Cerebellar cortex (tissue), 1 donor: ENCODE data around the gene AGPS.

Experiments used
- DNase-seq: peaks from one replicate; pipeline ENCODE4 v3.0.0-alpha.2; 2015; ENCODE audit warnings: low spot score

The AGPS gene

DNA sequence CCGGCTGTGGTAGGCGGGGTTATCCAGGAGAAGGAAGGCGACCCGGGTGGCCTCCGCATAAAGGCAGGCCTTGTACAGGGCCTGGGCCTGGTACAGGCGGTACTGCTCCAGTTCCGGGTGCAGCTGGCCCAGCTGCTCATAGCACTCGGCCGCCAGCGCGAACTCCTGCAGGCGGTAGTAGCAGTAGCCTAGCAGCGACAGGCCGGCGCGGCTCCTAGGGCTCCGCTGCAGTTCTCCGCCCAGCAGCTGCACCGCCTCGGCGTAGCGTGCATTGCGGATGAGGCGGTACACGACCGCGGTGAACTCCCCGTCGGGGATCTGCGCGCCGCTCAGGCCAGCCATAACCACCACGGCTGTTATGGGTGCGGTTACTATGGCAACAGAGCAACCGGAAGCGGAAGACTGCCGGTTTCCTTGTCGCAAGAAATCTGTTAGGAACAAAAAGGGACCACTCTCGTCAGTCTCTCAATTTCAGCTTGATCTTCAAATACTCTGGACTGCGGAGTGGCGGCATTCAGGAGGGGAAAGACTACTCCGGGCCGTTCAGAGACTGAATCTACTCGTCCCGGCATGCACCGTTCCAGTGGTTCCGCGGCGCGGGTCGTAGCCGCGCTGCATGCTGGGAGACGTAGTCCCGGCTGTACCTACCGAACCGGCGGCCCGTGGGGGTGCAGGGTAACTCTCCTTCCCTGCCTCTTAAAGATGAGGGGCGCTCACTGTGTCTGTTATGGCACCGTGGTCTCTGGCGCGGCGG, 160.0 kb downstream of the AGPS start:
- peak; percentile 87 for DNase-seq

DNA sequence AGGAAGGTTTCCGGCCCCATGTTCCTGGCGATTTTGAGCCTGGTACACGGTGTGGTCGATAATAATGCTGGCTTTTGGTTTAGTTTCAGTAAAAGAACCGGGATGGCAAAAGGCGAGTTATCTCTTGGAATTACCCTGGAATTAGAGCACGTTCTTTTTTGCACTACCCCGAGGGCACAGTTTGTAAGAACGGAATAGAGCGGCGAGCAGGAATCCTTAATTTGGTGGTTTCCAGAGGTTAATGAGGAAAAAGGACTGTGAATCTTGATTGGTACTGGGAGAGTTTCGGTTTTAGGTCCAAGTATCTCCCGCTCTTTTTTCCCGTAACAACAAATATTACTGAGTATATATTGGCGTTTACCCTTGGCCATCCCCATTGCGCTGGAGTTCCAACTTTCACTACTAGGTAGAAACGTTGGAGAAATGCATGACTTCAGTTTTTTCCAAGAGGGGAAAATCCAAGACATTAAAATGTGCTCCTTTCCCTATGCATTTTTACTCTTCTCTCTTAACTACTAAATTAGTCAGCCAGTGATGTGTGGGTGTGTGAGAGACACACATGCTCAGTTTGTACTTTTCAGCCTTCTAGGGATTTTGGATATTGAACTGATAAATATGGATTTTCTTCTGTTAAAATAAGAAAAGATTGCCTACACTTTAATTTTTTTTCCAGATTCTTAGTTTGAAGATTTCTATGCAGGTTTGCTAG, 160.8 kb downstream of the AGPS start:
- no peak for DNase-seq

DNA sequence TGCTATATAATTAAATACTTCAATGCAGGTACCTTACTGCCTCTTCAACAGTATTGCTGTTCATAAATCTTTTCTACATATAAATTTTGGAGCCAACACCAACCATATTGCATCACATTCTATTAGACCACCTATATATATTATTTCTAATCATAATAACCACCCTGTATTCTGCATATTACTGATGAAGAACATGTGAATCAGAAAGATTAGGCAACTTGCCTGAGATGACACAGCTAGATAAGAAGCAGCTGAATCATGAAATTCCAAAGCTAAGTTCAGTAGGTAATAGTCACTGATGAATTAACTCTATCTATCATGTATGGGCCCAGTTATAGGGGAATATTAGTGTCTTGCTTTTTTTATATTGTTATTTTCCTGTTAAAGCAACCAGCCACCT, 161.8 kb downstream of the AGPS start:
- no peak for DNase-seq

DNA sequence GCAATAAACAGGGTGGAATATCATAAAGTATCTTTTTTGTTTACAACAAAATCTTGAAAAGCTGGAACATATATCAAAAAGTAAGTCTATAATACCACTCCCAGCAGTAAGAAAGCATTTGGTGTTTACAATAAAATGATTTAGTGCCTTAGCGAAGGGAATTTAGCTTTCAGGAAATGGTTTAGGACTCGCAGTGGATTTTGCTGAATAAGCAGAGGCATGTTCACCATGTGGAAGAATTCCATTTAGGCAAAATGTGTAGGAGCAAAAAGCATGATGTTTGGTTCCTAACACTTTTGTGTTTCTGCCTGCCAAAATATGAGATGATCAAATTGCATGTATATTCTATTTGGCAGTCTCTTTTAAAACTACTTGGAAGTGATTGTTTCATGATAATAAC, 163.6 kb downstream of the AGPS start:
- no peak for DNase-seq

DNA sequence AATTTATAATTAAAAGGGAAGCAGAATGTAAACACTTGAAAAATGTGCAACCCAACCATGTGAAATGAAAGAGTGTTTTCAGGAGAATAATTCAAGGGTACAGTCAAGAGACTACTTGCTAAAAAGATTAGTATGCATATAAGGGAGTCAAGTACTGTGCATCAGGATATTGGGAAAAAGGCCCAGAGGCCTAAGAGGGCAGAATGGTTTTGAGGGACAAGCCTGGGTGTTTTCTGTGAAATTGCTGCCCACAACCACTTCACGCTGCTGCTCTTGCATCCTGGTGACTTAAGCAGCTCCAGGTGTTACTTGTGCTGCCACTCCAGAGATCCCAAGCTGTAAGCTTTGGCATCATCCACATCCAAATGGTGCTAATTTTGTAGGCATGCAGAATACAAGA, 165.2 kb downstream of the AGPS start:
- DNase-seq: no peak

DNA sequence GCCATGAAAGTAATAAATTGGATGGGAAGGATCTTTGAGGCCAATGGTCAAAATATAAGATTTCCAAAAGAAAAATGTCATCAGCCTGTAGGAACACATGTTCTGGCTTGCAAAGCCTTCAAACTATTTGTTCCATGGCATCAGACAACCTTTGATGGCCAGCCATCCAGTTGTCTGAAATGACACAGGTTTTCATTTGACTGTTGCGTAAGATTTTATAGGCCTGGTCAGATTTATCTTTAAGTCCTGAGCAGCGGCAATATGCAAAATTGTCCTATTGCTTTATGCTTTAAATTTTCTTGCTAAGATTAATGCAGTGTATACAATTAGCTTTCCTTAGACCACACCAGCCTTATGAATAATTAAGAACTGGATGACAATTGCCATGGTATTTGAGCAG, 167.1 kb downstream of the AGPS start:
- DNase-seq: no peak

DNA sequence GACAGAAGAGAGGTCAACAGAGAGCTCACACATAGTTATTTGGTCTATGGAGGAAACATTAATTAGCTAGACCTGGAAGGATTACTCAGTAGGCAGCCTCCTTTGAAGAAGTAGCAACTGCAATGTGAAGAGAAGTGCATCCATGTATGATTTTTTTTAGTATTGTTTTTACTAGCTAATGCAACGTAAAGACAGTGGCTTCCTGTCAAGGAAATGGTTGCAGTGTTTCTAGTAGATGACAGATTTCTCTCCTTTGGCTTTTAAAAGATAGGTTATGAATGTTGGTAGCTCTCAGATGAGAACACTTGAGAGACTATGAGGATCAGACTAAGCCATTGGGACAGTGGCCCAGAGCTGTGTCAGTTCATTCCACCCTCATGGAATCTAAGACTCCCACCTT, 175.8 kb downstream of the AGPS start:
- DNase-seq: no peak

DNA sequence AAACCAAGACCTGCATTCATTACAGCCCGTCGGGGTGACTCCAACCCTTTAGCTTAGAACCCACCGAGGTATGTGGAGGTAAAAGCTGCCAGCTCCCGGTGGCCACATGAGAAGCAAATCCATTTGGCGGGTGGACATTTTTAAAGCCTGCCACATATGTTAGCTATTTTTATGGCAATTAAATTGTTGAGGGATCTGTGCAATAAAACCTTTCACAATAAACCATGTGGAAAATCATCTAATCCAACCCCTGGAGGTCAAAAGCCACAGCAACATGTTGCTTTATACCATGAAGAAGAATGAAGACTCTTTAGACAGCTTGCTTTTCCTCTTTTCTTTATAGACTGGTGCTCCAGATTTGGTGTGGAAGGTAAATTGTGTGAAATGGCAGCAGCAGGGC, 176.3 kb downstream of the AGPS start:
- no peak for DNase-seq

DNA sequence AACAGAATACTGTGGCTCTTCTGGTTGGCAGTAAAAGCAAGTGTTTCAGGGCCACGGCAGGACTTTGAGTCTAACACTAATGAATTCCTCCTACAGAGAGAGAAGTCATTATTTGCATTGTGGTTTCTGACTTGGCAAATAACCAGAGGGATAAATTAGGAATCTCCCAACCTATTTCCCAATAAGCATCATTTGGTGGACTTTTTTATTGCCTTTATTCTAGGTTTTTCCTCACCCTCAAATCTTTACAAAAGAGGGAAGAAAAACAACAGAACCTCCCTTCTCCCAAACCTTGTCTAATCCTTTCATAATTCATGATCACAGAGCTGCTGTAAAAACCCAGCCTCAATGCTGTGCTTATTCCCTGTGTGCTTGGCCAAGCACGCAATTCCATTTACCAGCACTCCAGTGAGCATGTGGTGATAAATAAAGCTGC, 179.7 kb downstream of the AGPS start:
- DNase-seq: peak; percentile 53

DNA sequence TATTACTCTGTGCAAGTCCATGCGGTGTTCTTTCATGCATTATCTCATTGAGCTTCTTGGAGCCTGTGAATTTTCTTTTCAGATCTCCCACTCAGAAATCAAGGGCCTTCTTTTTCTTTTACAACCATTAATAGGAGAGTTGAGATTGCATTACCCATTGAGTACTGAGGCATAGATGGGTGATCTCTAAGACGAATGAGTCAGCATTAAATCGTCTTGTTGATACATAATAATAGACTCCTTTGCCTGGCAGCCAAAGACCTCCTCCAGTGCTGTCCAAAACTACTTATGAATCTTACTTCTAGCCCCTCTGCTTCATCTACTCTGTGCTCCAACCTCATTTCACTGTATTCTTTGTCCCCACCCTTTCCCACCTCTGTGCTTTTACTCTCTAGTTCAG, 180.5 kb downstream of the AGPS start:
- no peak for DNase-seq

DNA sequence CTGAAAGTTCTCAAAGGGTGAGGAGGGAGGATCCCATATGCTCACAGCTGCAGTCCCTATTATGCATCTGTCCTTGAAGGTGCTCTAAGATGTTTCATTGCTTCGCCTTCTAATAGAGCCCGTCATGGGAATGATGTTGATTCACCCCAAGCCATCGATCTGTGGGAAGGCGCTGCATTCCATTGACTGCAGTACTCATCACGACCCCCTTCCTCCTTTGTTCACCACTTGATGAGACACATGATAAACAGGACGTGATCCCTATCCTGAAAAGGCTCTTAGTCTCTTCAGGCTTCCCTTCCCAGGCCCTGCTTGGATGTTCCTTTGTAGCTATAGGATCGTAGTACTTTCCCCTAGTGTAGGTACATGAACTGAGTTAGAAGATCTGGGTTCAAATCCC, 181.8 kb downstream of the AGPS start:
- no peak for DNase-seq

DNA sequence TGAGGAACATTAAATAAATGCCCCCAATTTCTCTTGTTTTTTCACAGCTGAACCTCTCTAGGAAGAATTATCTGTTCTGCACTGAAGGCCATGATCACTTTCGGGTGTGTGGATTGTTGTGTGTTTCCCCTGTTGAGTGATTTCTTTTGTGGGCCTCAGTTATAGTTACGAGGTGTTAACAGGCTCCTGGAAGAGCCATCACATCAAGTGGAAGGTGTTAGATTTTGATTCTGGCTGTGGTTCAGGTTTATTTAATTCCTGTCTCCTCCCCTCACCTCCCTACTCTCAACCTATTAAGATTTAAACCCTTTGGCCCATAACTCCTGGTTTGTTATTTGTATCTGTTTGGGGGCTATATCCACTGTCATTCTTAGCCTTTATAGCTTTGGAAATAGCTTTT, 182.8 kb downstream of the AGPS start:
- DNase-seq: no peak

DNA sequence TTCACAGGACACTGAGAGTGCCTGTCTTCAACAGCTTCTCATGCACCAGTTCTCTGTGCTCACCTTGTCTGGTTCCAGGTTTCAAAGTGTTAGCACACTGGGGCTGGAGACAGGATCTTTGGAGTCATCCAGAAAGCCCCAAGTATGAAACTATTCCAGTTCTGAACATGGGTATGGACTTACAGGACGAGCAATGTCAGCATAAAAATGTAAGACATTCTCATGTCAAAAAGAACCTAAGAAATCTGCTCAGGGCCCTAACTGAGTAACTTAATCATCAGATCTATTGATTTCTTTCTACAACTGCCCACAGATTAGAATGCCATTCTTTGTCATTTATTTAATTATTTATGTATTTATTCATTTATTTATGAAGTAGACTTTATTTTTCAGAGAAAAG, 184.5 kb downstream of the AGPS start:
- no peak for DNase-seq

DNA sequence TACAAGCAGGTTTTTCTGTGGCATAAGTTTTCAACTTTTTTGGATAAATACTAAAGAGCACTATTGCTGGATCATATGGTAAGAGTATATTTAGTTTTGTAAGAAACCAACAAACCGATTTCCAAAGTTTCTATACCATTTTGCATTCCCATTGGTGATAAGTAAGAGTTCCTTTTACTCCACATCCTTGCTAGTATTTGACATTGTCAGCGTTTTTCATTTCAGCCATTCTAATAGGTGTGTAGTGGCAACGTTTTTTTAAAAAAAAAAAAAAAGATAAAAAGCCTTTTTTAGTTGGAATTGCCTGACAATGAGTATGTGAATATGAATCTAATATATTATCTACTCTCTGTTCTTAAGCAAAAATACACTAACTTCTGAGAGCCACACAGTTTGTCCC, 185.9 kb downstream of the AGPS start:
- DNase-seq: no peak

DNA sequence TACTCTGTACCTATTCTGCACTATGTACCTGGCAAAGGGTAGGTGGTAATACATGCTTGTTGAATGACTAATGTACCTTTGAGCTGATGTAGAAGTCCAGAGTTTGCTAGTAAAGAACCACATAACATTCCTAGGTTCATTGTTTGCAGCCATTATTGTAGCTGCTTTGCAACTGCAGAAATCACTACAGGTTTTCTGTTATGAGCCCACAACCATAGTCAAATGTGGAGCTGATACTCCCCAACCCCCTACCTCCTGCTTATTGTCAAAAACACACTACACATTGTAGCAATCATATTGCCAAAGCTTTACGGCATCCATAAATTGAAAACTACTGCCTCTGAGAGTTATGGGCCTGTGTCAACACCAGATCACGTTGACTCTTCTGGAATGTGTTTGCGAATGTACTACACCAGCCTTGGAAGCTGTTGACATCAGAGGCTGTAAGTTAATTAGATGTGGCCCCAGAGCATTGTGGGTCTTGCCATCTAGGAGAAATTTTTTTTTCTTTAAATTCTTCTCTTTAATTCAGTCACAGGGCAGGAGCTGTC, 187.0 kb downstream of the AGPS start:
- DNase-seq: no peak

DNA sequence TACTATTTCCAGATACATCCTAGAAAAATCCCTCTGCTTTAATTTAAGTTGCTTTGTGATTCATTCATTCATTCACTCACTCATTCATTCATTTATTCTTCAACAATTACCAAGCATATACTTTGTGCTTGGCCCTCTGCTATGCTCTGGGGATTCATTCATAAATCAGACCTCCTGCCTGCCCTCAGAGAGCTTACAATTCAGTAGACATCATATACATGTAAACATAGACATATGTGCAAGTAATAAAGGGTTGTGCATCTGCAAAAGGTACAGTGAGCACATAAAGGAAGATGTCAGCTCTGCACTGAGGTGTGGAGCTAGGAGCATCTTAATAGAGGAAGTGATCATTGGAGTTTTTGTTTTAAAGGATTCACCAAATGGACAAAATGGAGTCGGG, 189.4 kb downstream of the AGPS start:
- no peak for DNase-seq

DNA sequence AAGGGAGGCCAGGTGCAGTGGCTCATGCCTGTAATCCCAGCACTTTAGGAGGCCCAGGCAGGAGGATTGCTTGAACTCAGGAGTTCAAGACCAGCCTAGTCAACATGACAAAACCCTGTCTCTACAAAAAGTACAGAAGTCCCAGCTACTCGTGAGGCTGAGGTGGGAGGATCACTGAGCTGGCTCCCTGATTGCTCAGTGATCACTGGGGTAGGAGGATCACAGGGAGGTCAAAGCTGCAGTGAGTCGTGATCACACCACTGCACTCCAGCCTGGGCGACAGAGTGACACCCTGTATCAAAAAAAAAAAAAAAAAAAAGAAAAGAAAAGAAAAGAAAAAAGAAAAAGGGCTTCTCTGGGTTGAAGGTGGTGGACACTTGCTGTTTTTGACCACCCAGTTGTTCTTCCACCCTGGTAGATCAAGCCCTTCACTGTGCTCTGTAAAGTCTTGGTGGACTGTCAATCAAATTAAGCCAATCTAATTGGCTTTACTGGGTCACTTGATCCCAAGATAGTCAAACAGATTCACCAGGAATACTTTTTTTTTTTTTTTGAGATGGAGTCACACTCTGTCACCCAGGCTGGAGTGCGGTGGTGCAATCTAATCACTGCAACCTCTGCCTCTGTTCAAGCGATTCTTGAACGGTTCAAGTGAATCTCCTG, 191.6 kb downstream of the AGPS start:
- no peak for DNase-seq

DNA sequence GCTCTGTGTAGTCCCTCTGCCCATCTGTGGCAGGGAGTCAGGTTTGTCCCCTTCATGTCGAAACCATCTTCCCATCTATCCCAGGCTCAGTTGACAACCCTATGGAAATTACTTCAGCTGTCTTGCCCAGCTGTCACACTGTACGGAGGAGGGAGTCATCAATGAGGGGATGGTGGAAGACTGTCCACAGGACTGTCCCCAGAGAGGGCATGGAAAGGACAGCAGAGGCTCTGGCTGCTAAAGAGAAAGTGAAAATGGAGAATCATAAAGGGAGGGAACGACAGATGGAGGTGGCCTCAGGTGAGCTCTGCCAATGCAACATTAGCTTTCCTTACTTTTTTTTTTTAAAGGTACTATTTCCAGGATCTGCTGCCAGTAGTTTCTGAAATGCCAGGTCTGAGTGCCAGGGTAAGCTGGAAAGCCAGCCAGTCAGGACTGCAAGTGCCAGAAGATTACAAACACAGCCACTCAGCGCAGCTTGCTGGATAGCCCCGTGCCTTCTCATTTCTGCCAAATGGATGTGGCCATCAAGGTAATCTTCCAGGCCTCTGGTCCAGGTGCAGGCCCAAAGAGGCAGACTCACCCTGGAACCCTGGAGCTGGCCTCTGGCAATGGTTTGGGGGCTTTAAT, 192.8 kb downstream of the AGPS start:
- peak; percentile 90 for DNase-seq

DNA sequence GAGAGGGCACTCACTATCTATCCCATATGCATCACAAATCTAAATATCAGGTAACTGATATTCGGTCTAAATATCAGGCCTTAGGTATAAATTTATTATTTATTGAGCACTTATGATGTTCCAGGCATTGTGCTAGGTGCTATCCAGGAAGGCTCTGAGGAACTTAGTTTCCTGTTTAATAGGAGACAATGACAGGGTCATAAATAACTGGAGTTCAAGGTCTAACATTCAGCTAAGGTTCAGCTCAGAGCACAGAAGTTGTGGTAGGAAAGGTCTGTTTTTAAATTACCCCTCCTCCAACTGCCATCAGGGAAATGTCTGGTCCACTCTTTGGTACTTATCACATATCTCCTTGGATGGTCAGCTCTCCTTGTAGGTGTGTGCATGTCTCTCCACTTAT, 193.6 kb downstream of the AGPS start:
- no peak for DNase-seq

DNA sequence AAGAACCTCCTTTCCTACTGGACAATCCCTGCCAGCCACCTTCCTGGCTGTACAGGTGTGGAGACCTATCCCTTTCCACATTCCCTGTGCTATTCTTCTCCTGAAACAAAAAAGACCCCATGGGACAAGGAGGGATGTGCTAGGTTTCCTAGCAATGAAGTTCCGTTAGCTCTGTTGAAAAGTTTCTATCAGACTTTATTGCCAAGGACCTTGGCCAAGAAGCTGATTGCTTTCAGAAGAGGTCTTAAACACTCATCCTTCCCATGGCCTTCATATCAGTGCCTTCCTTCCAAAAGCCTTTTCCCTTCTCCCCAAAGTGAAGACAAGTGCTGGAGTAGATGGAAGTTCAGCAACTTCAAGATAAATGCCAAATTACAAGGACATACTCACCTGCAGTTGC, 194.8 kb downstream of the AGPS start:
- DNase-seq: no peak

DNA sequence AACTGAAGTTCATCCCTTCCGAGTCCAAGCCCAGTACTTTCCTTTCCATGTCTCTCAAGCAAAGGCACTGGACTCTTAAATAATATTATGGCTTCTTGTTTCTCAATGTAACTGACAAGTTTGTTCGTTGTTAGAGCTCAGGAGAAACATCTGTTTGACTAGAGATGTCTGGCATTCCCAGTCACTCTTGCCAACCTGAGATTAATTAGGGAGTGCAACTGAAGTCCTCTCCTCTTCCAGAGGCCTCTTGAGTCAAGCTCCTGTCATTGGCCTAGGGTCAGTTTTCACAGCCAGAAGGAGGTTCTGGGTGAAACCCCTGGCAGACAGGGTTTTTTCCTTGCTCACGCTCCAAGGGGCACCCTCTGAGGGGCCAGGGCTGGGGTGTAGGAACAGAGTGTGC, 196.1 kb downstream of the AGPS start:
- no peak for DNase-seq

DNA sequence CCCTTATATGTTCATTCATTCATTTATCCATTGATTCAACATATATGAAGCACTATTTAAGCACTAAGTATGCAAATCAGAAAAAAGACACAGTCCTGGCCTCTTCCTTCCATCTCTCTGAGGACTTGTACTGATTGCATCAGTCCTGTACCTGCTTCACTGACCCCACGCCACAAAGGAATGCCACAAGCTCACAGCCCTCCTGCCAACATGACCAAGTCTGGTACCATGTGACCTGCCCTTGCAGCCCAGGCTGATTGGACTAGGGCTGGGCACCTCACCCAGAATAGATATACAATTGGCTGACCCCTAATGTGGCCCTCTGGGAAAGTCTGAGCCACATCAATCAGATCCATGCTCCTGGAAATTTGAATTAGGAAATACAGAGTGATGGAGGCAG, 196.6 kb downstream of the AGPS start:
- DNase-seq: no peak

DNA sequence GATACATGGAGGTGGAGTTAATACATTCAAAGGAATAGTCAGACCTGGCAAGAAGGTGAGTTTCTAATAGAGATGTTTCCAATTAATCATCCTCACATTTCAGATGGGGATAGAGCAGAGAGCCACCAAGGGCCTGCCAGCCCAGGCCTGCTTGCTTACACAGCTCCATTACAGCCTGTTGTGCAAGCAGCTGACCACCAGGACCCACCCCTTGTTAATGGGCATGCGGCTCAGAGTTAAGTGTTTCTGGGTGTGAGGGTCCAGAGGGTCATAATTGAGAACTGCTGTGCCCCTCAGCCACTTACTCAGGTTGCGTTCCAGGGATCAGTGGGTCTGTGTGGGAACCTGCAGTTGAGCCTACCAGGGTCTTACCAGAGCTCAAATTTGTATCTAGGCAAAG, 199.8 kb downstream of the AGPS start:
- no peak for DNase-seq
